ENCODE measurements around the gene CA7.
"Not testable (repeated sequence)": the region's sequence is repeated elsewhere in the genome, so short reads cannot be mapped to it uniquely, and the experiment has no call there.

CA7 gene

GRCh38 chr16:66847533-66848067, 3.4 kb downstream of the CA7 start:
- no peak for DNase-seq

GRCh38 chr16:66848172-66848571, 4.0 kb downstream of the CA7 start:
- no peak for DNase-seq

GRCh38 chr16:66849021-66849420, 4.8 kb downstream of the CA7 start:
- DNase-seq: no peak

- no peak for DNase-seq
Observed at GRCh38 chr16:66849549-66849948, 5.3 kb downstream of the CA7 start.

GRCh38 chr16:66850115-66850815, 6.1 kb downstream of the CA7 start:
- DNase-seq: no peak

GRCh38 chr16:66851166-66851964, 7.2 kb downstream of the CA7 start:
- no peak for DNase-seq

- DNase-seq: no peak
Observed at GRCh38 chr16:66853261-66854139, 9.3 kb downstream of the CA7 start.

- no peak for DNase-seq
Observed at GRCh38 chr16:66856184-66856730, 12.0 kb downstream of the CA7 start.

GRCh38 chr16:66856801-66857200, 12.6 kb downstream of the CA7 start:
- DNase-seq: no peak

GRCh38 chr16:66857437-66857836, 13.2 kb downstream of the CA7 start:
- no peak for DNase-seq

GRCh38 chr16:66858740-66859396, 14.7 kb downstream of the CA7 start:
- DNase-seq: no peak

- no peak for DNase-seq
Observed at GRCh38 chr16:66859397-66860068, 15.3 kb downstream of the CA7 start.

GRCh38 chr16:66862023-66862520, 17.9 kb downstream of the CA7 start:
- no peak for DNase-seq

GRCh38 chr16:66863707-66864106, 19.5 kb downstream of the CA7 start:
- no peak for DNase-seq

GRCh38 chr16:66869424-66869823, 25.2 kb downstream of the CA7 start:
- DNase-seq: no peak

GRCh38 chr16:66871363-66871762, 27.1 kb downstream of the CA7 start:
- DNase-seq: not testable (repeated sequence)

GRCh38 chr16:66871840-66872239, 27.6 kb downstream of the CA7 start:
- no peak for DNase-seq

- no peak for DNase-seq
Observed at GRCh38 chr16:66872559-66872942, 28.3 kb downstream of the CA7 start.

GRCh38 chr16:66872943-66873684, 28.9 kb downstream of the CA7 start:
- peak; percentile 89 for DNase-seq

GRCh38 chr16:66873685-66874055, 29.5 kb downstream of the CA7 start:
- no peak for DNase-seq

Data from activated naive CD4-positive, alpha-beta T cell treated with Interleukin-2 at 50 U/mL for 16 hours (primary cell).